Neural progenitor cell (in vitro differentiated cells): ENCODE results near the gene IL16. TPM values are rescaled to one million over a fixed set of nuclear protein-coding genes. Genes with fewer than 3 reads are reported as not detected.

Experiments
- DNase-seq: peaks from one replicate; pipeline ENCODE4 v3.0.0-alpha.2; 2016; ENCODE audit warnings: low spot score
- H2AFZ ChIP-seq: fragments of 200-600 bp; sonication (generic); replicated peaks from 2 replicates; pipeline ENCODE4 v1.6.1; 2016; ENCODE audit warnings: antibody characterized with exemption
- H3F3A ChIP-seq: fragments of 200-600 bp; sonication (generic); 2 replicates; pipeline ENCODE4 v1.6.1; 2016; ENCODE audit warnings: antibody characterized with exemption, low read depth
- H3K27ac ChIP-seq: fragments of 200-600 bp; sonication (generic); 2 replicates; pipeline ENCODE4 v1.5.1; 2016; ENCODE audit warnings: mild to moderate bottlenecking
- H3K27me3 ChIP-seq: fragments of 200-600 bp; sonication (generic); 2 replicates; pipeline ENCODE4 v1.6.1; 2016; ENCODE audit warnings: mild to moderate bottlenecking, moderate library complexity
- H3K36me3 ChIP-seq: fragments of 200-600 bp; sonication (generic); 2 replicates; pipeline ENCODE4 v1.5.1; 2016
- H3K4me1 ChIP-seq: fragments of 200-600 bp; sonication (generic); 2 replicates; pipeline ENCODE4 v1.6.1; 2016; ENCODE audit warnings: mixed run types
- H3K4me2 ChIP-seq: fragments of 200-600 bp; sonication (generic); 2 replicates; pipeline ENCODE4 v1.6.1; 2016
- H3K4me3 ChIP-seq: fragments of 200-600 bp; sonication (generic); 2 replicates; pipeline ENCODE4 v1.5.1; 2016
- H3K79me2 ChIP-seq: fragments of 200-600 bp; sonication (generic); 2 replicates; pipeline ENCODE4 v1.6.1; 2016; ENCODE audit warnings: low read depth
- H3K9ac ChIP-seq: fragments of 200-600 bp; sonication (generic); 2 replicates; pipeline ENCODE4 v1.6.1; 2016
- H3K9me3 ChIP-seq: fragments of 200-600 bp; sonication (generic); 2 replicates; pipeline ENCODE4 v1.5.1; 2016; ENCODE audit warnings: low read depth
- H4K20me1 ChIP-seq: fragments of 200-600 bp; sonication (generic); 2 replicates; pipeline ENCODE4 v1.6.1; 2016; ENCODE audit warnings: low read depth
- H3K27ac Mint-ChIP-seq: 3 replicates; pipeline ENCODE4 v1.8.0; 2021; ENCODE audit warnings: mixed read lengths
- H3K27me3 Mint-ChIP-seq: 2 replicates; pipeline ENCODE4 v1.8.0; 2022; ENCODE audit warnings: low read depth, mild to moderate bottlenecking, inconsistent platforms, moderate library complexity, mixed read lengths; ENCODE audit not compliant: insufficient read depth
- H3K36me3 Mint-ChIP-seq: 3 replicates; pipeline ENCODE4 v1.8.0; 2021; ENCODE audit warnings: mixed read lengths
- H3K4me1 Mint-ChIP-seq: 3 replicates; pipeline ENCODE4 v1.8.0; 2021; ENCODE audit warnings: mixed read lengths
- H3K4me3 Mint-ChIP-seq: 3 replicates; pipeline ENCODE4 v1.8.0; 2021; ENCODE audit warnings: mild to moderate bottlenecking, moderate library complexity, mixed read lengths
- H3K9me3 Mint-ChIP-seq: 3 replicates; pipeline ENCODE4 v1.8.0; 2020; ENCODE audit warnings: mixed read lengths
- CTCF ChIP-seq: fragments of 200-600 bp; sonication (generic); IDR thresholded peaks from 2 replicates; pipeline ENCODE4 v1.5.1; 2017; ENCODE audit warnings: antibody characterized with exemption, mild to moderate bottlenecking
- EZH2 ChIP-seq: fragments of 200-600 bp; sonication (generic); IDR thresholded peaks from 2 replicates; pipeline ENCODE4 v1.6.1; 2017; ENCODE audit warnings: antibody characterized with exemption, mild to moderate bottlenecking, moderate library complexity
- EZH2phosphoT487 ChIP-seq: fragments of 200-600 bp; sonication (generic); IDR thresholded peaks from 2 replicates; pipeline ENCODE4 v1.6.1; 2017; ENCODE audit warnings: antibody characterized with exemption
- total RNA-seq: library from RNA; depleted of rRNA; stranded (reverse); fragments of >200 nt; gene quantifications from 2 replicates; pipeline ENCODE4 v1.2.3, GENCODE V29; 2015; ENCODE audit warnings: low replicate concordance

Gene IL16
- total RNA-seq, 1 donor from 2014 or later = not detected

GRCh38 chr15:81279621-81280485 lies 83.2 kb downstream of the IL16 start:
- H3K36me3 ChIP-seq = no peaks in the 10 kb centered on the region
- H3K27ac Mint-ChIP-seq = no peak overlapping the region
- H3F3A ChIP-seq = peaks cover 1% of the 10 kb centered on the region
- no peaks in the 10 kb centered on the region for H3K36me3 Mint-ChIP-seq
- no peaks in the 10 kb centered on the region for H3K27me3 ChIP-seq
- no peak for TF ChIP-seq EZH2
- no peak for TF ChIP-seq CTCF
- TF ChIP-seq EZH2phosphoT487 = no peak
- H3K9me3 Mint-ChIP-seq = peaks cover 13% of the 10 kb centered on the region
- no peak for DNase-seq
- H3K4me2 ChIP-seq = no peak overlapping the region
- H3K4me1 ChIP-seq = peaks cover 1% of the 10 kb centered on the region
- no peaks in the 10 kb centered on the region for H3K9me3 ChIP-seq
- no peak overlapping the region for H3K4me3 ChIP-seq
- peaks cover 5% of the 10 kb centered on the region for H3K27me3 Mint-ChIP-seq
- no peak overlapping the region for H3K9ac ChIP-seq
- H3K4me3 Mint-ChIP-seq = no peak overlapping the region
- peaks cover 3% of the 10 kb centered on the region for H3K4me1 Mint-ChIP-seq
- H3K27ac ChIP-seq = no peak overlapping the region
- no peak overlapping the region for H2AFZ ChIP-seq
- H3K79me2 ChIP-seq = no peaks in the 10 kb centered on the region
- H4K20me1 ChIP-seq = no peaks in the 10 kb centered on the region

GRCh38 chr15:81280696-81281455 lies 84.2 kb downstream of the IL16 start:
- no peaks in the 10 kb centered on the region for H3K4me1 ChIP-seq
- no peak overlapping the region for H3K27ac ChIP-seq
- H3F3A ChIP-seq = no peaks in the 10 kb centered on the region
- no peaks in the 10 kb centered on the region for H3K9me3 ChIP-seq
- no peak overlapping the region for H3K4me3 ChIP-seq
- peaks cover 13% of the 10 kb centered on the region for H3K9me3 Mint-ChIP-seq
- H3K4me1 Mint-ChIP-seq = no peaks in the 10 kb centered on the region
- no peak for DNase-seq
- no peak for TF ChIP-seq EZH2phosphoT487
- no peak for TF ChIP-seq CTCF
- no peak for TF ChIP-seq EZH2
- no peak overlapping the region for H3K27ac Mint-ChIP-seq
- H3K4me3 Mint-ChIP-seq = no peak overlapping the region
- H3K79me2 ChIP-seq = no peaks in the 10 kb centered on the region
- peaks cover 5% of the 10 kb centered on the region for H3K27me3 Mint-ChIP-seq
- H3K36me3 Mint-ChIP-seq = no peaks in the 10 kb centered on the region
- H3K4me2 ChIP-seq = no peak overlapping the region
- no peaks in the 10 kb centered on the region for H4K20me1 ChIP-seq
- H3K36me3 ChIP-seq = no peaks in the 10 kb centered on the region
- no peak overlapping the region for H3K9ac ChIP-seq
- H3K27me3 ChIP-seq = no peaks in the 10 kb centered on the region
- H2AFZ ChIP-seq = no peak overlapping the region

- Histone ChIP-seq H3K4me3 (no peak overlapping the region), H3K4me1 (no peaks in the 10 kb centered on the region), H3K79me2 (no peaks in the 10 kb centered on the region), H3K9me3 (no peaks in the 10 kb centered on the region), H3K27ac (no peak overlapping the region), H3K27me3 (no peaks in the 10 kb centered on the region), H3K9ac (no peak overlapping the region), H3K36me3 (no peaks in the 10 kb centered on the region), H3K4me2 (no peak overlapping the region), H4K20me1 (no peaks in the 10 kb centered on the region), H2AFZ (no peak overlapping the region), H3F3A (no peaks in the 10 kb centered on the region)
- no peaks in the 10 kb centered on the region for H3K36me3 Mint-ChIP-seq
- no peaks in the 10 kb centered on the region for H3K4me1 Mint-ChIP-seq
- no peak overlapping the region for H3K4me3 Mint-ChIP-seq
- no peak for TF ChIP-seq CTCF
- no peak for TF ChIP-seq EZH2phosphoT487
- TF ChIP-seq EZH2 = no peak
- DNase-seq = no peak
- no peak overlapping the region for H3K27ac Mint-ChIP-seq
- H3K27me3 Mint-ChIP-seq = peaks cover 8% of the 10 kb centered on the region
- H3K9me3 Mint-ChIP-seq = peaks cover 13% of the 10 kb centered on the region
Observed at GRCh38 chr15:81281456-81281735, 84.7 kb downstream of the IL16 start.
